HG03108 (cell line): ENCODE results near the gene TMEM184A.

ENCODE experiments used
- ATAC-seq: cut with Tn5 transposase; IDR thresholded peaks from one replicate; pipeline ENCODE4 v1.9.1; 2021; ENCODE audit warnings: moderate library complexity; ENCODE audit not compliant: unreplicated experiment

Gene TMEM184A

DNA sequence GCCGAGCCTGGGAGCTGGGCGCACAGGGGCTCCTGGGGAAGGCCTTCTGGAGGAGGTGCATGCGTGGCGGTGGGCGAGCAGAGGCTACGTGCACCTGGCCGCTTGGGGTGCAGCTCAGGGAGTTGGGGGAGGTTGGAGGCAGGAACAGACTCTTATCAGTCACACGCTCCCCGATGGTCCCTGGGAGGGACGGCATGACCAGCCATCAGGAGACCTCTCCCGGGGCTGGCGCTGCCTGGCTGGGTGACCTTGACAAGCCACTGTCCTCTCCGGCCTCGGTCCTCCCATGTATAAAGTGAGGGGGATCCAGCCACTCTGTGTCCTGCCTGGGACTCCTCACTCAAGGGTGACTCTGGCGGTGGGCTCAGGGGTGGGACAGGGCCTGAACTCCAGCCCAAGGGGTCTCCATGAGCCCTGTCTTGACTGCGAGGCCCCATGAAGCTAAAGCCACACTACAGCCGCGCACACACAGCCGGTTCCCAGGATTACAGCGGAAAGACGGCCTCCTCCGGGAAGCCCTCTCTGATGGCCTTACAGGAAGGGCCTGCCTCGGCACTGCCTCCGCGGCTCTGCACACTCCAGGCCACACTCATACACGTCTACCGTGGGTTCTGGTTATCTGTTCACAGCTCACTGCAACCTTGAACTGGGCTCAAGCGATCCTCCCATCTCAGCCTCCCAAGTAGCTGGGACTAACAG is 2.3 kb downstream of the TMEM184A start:
- no peak for ATAC-seq

DNA sequence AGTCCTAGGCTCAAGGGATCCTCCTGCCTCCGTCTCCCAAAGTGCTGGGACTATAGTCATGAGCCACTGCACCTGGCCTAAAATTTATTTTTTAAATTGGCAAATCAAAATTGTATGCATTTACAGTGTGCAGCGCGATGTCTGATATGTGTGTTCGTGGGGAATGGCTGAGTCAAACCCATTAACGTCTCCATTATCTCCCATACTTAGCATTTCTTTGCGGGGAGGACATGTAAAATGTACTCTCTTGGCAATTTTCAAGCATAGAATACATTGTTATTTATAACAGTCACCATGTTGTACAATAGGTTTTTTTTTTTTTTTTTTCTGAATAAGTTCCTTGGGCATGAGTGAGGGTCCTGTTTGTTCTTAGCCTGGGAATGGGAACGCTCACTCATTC is 3.8 kb downstream of the TMEM184A start:
- no peak for ATAC-seq

DNA sequence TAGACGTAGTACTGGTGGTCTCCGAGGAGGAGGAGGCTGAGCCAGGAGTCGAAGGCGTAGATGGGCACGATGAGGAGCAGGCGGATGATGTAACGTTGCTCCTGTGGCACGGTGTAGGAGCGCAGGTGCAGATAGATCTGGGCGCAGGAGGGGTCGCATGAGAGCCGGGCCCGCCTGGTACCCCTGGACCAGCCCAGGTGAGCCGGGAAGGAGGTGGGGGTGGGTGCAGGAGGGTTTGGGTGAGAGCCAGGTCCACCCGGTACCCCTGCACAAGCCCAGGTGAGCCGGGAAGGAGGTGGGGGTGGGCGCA is 5.2 kb downstream of the TMEM184A start:
- no peak for ATAC-seq

DNA sequence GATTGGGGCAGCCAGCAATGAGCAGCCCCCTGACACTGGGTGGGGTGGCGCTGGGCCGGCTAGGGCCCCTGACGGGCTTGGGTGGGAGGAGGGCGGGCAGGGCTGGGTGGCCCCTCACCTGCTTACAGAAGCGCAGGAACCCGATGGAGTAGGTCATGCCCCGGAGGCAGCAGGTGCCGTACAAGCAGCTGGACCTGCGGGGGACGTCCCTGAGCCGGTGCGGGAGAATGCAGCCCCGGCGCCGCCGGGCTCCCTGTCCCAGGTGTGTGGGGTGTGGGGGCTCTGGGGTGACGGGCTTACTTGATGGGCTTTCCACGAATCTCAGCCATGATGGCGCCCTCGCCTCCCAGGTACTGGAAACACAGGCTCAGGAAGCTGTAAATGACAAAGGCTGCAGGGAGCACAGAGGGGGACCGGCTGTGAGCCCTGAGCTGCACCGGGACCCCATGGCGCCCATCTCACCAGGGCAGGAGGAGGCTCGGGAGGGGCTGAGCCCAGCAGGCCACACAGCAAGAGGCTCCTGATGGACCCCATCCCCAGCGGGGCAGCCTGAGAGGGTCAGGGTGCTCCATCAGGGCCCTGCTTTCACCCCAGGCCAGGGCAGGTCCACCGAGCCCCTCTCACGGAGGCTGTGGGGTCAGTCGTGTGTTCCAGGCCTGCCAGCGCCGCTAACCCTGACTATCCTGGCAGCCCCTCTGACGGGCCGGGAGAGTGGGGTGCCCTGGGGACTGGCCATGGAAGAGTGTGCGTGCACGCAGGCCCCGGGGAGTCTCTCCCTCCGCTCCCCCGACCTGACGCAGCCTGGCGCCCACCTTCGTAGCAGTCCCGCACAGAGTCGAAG is 5.8 kb downstream of the TMEM184A start:
- no peak for ATAC-seq

DNA sequence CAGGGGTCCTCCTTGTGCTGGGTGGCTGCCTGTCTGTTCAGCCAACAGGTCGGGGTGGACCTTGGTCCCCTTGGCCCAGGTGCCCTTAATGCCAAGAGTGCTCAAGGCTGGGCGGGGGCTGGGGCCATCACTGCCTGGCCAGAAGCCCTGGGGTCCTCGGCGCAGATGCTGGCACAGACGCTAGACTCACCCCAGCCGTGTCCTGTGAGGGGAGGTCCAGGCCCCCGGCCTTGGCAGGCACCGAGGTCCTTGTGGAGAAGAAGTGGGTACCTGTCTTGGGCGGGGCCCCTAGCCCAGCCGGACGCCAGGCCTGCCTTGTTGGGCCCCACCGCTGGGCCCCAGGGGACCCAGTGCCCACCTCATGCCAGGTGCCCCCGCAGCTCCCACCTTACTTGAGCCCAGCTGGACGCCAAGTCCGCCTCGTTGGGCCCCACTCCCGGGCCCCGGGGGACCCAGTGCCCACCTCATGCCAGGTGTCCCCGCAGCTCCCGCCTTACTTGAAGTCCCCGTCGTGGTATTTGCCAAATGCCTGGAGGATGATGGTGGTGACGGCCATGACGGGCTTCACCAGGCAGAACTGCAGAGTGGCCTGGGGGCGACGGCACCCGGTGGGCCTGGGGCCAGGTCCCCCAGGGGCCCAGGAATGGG is 6.5 kb downstream of the TMEM184A start:
- no peak for ATAC-seq

DNA sequence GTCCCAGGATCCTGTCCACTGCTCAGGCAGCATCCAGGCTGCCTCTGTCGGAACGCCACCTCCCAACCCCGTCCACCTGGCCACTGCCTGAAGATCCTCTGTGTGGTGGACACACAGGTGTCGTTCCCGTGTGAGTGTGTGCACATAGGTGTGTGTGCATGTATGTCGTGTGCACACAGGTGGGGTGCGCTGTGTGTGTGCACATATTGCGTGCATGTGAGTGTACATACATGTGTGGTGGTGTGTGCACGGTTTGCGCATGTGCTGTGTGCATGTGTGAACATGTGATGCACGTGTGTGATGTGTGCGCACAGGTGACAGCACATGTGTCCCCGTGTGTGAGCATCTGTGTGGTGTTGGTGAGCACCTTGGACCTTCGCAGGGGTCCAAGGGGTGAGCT is 7.1 kb downstream of the TMEM184A start:
- no peak for ATAC-seq

DNA sequence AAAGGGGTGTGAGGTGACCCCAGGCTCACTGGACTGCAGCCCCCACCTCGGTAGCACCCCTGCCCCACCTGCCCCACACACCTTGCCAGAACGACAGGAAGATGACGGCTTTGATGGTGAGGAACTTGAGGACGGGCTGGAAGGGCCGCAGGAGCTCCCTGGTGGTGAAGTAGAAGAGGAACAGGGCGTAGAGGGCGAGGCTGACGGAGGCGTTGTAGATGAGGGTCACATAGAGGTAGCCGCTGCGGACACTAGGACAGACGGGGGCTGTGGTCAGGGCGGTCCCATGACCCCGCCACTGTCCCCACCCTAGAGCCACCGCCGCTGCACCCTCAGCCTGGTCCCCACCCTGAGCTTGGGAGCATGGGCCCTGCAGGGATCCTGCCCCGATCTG is 7.6 kb downstream of the TMEM184A start:
- no peak for ATAC-seq

DNA sequence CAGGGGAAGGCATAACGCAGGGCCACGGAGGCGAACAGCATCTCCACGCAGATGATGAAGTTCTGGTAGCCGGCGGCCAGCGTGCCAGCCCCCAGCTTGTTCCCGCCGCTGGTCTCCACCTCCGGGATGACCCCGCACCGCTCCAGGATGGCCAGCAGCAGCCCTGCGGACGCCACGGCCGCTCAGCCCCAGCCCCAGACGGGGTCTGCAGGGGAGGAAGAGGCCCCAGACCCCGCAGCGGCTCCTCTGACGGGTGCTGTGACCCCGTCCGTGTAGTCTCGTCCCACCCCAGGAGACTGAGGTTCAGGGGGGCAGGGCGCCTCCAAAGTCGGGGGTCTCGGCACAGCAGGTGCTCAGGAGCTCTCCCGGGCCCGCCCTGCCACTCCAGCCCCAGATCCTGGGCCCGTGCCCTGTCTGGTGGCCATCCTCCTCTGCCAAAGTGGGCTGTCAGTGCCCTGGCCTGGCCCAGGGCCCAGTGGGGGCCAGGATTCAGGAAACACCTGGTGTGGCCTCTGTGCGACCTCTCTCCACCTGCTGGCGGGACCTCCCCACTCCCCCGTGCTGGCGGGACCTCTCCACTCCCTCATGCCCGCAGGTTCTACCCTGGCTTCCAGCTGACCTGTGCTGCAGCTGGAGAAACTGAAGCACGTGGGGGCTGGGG is 8.1 kb downstream of the TMEM184A start:
- no peak for ATAC-seq

DNA sequence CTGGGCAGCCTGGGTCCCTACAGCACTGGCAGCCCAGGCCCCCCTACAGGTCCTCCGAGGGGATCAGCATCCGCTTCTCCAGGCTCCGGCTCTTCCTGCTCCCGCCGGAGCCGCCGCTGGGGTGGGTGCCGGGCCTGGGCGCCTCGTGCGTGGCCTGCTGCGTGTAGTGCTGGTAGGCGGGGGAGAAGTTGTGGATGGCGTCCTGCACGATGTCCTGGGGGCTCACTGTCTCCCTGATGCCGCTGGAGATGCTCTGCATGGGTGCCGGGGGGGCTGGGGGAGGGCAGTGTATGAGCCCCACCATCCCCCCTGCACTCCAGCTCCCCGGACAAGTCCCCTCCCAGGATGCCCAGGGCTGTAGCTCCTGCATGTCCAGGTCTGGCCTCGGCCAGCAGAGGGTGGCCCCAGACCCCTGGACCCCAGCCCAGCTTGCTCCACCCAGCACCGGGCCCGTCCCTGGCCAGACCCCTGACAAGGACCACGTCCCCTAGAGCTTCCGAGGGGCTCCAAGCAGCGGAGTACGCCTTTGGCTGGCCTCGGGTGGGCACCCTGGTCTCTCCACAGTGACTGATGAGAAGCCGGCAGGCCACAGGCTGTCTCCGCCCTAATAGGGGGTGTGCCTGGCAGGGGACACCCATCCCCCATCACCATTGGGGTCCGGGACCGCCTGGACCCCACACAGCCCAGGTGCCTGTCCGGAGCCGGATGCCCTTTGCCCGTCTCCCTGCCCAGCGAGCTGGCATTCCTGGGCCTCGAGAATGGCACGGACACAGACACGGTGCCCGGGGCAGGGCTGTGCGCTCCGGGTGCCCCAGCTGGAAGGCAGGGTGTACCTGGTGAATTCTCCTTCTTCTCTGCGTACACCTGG is 8.9 kb downstream of the TMEM184A start:
- no peak for ATAC-seq

DNA sequence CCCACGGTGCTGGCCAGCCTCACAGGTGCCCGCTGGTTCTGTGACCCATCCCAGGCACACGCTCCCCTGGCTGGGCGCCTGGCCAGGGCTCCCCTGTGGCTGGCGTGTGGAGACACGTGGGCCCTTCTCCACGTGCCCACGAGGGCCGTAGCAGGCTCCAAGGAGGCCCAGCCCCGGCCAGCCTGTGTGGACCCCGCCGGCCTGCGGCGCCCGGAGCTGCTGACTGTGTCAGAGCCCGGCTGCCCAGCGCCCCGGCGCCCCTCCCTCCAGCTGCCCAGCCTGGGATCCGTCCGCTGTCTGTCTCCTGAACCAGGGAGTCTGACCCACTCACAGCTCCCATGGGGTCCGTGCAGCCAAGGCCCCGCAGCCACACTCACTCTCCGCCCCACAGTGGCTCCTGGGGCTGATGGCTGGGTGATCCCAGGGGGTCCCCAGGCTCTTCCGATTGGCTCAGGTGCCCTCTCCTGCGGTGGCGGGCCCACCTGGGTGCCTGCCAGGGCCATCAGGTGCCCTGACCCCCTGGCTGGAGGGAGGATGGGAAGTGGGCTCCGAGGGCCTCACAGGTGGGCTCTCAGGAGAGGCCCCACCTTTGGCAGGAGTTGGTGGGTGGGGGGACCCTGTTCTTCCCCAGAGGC is 9.6 kb downstream of the TMEM184A start:
- no peak for ATAC-seq

DNA sequence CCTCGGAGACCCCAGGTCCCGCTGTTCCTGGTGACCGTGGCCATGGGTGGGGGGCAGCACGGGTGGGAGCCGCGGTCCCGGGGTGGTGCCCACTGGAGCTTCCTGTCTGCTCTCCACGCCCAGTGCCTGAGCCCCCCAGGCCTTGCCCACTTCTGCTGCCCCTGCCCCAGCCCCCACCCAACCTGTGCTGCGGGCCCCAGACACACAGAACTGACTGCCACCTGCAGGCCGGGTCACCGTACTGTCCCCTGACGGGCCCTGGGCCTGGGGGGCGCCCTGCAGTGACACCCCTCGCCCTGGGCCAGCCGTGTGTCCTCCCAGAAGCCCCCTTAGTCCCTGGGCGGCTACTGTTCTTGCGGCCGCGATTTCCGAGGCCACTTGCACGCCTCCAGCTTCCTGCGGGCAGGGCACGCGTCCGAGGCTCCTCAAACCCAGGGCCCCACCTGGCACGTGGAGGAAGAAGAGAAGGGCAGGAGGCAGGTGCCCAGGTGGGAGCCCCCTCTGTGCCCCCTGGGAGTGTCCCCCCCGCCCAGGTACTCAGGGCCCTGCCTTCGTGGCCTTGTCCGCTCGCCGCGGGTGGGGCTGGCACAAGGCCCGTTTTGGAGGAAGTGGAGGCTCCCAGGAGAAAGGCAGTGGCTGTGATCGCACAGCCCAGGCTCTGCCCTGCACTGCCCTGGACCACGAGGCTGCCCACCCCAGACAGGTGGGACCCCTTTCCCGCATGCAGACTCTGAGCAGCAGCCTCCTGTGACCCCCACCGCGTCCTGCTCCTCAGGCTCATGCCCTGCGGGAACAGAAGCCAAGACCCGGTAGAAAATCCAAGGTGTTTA is 10.4 kb downstream of the TMEM184A start:
- no peak for ATAC-seq

DNA sequence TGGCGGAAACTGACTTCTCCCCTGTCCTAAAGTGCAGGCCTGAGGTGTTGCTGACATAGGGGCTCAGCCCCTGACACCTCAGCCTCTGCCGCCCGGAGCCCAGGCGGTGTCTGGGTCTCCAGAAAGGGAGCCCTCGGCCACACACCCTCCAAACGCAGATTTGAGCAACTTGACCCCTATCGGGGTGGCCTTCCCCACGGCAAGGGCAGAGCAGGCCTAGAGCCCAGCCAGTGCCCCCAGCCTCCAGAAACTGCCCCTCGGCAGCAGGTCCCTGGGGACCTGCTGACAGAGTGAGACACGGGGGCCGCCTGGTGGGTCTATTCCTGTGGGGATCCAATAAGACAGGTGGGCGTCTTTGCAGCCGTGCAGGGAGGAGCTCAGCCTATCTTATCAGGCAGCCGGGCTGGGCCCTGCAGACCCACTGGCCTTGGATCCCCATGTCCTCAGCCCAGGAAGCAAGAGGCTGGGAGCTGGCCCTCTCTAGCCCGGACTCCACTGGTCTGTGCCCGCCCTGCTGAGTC is 11.0 kb downstream of the TMEM184A start:
- ATAC-seq = no peak

DNA sequence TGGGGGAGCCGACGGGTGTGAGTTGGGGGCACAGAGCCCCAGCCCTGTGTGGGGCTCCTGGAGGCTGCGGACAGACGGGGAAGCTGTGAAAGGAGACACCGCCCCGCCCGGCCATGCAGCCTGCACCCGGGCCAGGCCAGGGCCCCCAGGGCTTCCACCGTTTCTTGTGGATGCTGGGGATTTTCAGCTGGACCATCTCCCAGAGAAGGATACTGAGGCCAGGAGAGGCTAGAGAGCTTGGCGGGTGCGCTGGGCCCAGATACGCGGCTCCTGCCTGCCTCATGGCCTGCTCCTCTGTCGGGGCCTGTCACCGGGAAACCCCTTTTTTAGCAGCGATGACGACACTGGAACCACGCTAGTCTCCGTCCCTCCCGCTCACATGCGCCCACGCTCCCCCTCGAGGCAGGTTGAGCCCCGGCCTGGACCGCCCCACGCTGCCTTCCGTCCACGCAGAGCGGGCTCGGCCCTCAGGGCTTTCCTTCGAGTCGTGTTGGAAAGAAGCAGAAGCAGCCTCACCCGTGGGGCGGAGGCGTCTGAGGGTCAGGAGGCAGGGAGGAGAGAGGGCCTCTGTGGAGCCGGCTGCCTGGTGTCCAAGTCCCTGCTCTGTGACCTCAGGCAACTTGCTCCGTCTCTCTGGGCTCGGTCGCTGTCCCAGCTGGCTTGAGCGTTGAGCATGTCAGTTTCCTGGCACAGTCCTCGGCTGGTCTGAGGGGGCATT is 11.7 kb downstream of the TMEM184A start:
- no peak for ATAC-seq

DNA sequence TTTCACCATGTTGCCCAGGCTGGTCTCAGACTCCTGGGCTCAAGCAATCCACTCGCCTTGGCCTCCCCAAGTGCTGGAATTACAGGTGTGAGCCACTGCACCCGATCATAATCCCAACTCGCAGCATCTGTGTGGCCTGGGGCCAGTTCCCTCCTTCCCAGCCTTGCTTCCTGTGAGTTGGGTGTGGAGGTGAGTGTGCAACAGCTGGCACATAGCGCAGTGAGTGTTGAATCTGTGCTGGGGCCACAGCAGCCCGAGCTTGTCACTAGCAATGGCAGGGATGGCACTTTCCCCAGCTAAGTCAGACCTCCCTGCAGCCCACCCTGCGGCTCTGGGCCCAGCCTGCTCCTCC is 12.2 kb downstream of the TMEM184A start:
- no peak for ATAC-seq

DNA sequence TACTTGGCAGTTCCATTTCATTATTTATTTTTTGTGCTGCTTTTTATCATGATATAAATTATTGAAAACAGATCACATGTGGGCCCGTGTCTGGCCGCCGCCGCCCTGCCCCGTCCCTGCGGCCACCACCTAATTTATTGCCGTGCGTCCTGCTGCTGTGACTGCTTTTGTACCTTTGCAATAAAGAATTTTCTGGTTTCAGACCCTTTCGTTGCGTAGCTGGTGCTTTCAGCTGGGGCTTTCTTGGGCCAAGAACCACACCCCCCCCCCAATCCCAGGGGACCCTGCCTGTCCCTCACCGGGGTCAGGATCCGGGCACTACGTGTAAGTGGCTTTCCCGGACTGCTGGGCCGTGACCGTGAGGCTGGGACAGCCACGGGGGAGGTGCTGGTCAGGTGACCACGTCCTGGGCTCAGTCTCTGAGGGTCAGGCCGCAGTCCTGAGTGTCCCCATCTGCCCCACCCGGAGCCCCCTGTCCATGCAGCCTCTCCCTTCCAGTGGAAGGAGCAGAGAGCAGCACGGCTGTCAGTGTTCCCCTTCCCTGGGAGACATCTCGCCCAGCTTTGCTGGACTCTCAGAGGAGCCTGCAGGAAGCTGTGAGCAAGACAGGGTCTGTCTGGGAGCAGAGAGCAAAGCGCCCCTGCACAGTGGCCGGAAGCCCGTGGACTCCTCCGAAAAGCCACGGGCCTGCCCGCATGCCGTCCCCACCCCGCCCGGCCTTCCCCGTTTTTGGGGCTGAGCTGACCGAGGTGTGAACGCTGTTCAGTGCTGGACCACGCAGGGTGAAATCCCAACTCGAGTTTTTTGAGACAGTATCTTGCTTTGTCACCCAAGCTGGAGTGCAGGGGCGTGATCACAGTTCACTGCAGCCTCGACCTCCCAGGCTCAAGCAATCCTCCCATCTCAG is 12.9 kb downstream of the TMEM184A start:
- ATAC-seq = no peak

DNA sequence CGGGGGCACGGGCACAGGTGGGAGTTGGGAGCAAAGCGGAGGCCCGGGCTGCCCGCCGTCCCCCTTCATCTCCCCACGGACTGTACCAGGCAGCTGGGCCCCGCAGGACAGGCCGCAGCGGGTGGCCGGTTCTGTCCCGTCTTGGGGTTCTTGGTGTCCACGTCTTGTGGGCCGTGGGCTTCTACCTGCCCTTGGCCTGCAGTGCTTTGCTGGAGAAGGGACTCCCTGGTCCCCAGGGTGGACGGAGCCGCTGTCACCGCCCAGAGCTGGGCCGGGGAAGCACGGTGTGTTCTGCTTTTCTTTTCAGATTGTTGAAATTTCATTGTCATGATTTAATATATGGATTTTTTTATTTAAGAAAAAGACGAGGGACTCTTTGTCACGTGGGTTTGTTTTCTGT is 13.7 kb downstream of the TMEM184A start:
- ATAC-seq = no peak

DNA sequence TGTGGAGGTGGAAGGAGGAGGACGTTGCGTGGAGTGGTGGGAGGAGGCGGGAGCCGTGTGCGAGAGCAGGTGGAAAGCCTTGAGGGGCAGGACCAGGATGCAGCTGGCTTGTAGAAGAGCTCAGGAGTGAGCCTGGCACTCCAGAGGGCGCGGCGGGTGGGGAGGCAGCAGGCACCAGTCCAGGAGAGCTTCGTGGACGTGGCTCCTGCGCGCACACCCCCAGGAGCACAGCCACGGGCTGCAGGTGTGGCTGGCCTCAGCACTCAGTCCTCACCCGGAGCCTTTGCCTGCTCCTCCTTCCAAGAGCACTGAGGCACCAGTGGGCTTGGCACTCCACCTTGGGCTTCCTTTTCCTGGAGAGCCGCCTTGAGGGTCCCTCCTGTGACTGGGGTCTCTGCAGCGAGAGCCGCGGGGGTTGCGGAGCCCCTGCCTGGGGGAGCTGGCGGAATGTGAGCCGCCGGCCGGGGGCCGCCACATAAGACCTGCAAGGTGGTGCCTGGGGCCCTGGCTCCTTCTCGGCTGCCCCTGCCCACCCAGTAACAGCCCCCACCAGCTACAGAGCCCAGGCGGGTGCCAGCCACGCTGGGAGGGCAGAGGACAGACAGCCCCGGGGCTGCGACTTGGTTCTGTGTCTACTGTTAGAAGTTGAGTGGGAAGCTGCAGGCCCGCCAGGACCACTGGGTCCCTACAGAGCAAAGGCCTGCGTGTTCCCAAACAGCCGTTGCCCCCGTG is 14.4 kb downstream of the TMEM184A start:
- no peak for ATAC-seq
